ENCODE measurements around the gene FRMD1.

FRMD1 gene

GRCh38 chr6:168116438-168116974, 37.5 kb upstream of the FRMD1 start:
- no peaks in the 10 kb centered on the region for H3K9me3 ChIP-seq (ENCODE audit: low read depth, low read length)
- TF ChIP-seq EZH2 (IDR thresholded peaks at IDR 0.05) (no peak), POLR2AphosphoS5 (IDR thresholded peaks at IDR 0.05; ENCODE audit: borderline replicate concordance, low read depth, low read length) (no peak), FOXP2 (optimal IDR thresholded peaks at IDR 0.05; ENCODE audit: control extremely low read depth, extremely low read length, insufficient read depth) (no peak)
- H3K9ac ChIP-seq (ENCODE audit: insufficient read length): no peak overlapping the region

DNA sequence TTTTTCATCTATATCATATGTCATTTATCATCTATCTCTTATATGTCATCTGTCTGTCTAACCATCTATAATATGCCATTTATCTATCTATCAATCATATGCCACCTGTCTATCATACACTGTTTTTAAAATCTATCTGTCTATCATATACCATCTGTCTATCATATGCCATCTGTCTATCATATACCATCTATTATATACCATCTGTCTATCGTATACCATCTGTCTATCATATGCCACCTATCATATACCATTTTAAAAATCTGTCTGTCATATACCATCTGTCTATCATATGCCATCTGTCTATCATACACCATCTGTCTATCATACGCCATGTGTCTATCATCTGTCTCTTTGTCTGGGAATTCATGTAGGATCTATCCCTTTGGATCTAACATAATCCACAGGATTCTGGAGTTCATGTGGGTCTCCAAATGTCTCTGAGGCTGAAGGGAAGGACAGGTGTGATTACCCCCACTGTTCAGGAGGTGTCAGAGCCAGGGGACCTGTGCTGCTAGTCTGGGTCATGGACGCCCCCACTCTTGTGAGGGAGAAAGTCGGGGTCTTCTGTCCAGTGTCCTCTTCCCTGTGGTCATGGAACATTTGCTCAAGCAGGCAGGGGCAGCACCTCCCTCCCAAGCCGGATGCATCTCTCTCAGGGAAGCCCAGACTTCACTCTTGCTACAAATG, 36.9 kb upstream of the FRMD1 start:
- Histone ChIP-seq H3K27ac (no peak overlapping the region), H3K9me3 (ENCODE audit: low read depth, low read length) (no peaks in the 10 kb centered on the region), H3K36me3 (ENCODE audit: insufficient read depth, low read length) (no peaks in the 10 kb centered on the region), H3K9ac (ENCODE audit: insufficient read length) (no peak overlapping the region), H3K4me3 (no peak overlapping the region)
- no peak for DNase-seq (ENCODE audit: low read depth, low spot score)
- TF ChIP-seq EZH2 (IDR thresholded peaks at IDR 0.05): no peak
- TF ChIP-seq FOXP2 (optimal IDR thresholded peaks at IDR 0.05; ENCODE audit: control extremely low read depth, extremely low read length, insufficient read depth): no peak
- no peak for TF ChIP-seq POLR2AphosphoS5 (IDR thresholded peaks at IDR 0.05; ENCODE audit: borderline replicate concordance, low read depth, low read length)

More at GRCh38 chr6:168116438-168116974, 37.5 kb upstream of the FRMD1 start:
- Histone ChIP-seq H3K36me3 (ENCODE audit: insufficient read depth, low read length) (no peaks in the 10 kb centered on the region), H3K4me3 (no peak overlapping the region), H3K27ac (no peak overlapping the region)
- DNase-seq (ENCODE audit: low read depth, low spot score): no peak

GRCh38 chr6:168113226-168113625, 34.2 kb upstream of the FRMD1 start:
- no peaks in the 10 kb centered on the region for H3K36me3 ChIP-seq (ENCODE audit: insufficient read depth, low read length)
- H3K9ac ChIP-seq (ENCODE audit: insufficient read length): no peak overlapping the region
- H3K4me3 ChIP-seq: no peak overlapping the region
- H3K27ac ChIP-seq: no peak overlapping the region
- DNase-seq (ENCODE audit: low read depth, low spot score): no peak
- H3K9me3 ChIP-seq (ENCODE audit: low read depth, low read length): no peaks in the 10 kb centered on the region
- TF ChIP-seq EZH2 (IDR thresholded peaks at IDR 0.05) (no peak), POLR2AphosphoS5 (IDR thresholded peaks at IDR 0.05; ENCODE audit: borderline replicate concordance, low read depth, low read length) (no peak), FOXP2 (optimal IDR thresholded peaks at IDR 0.05; ENCODE audit: control extremely low read depth, extremely low read length, insufficient read depth) (no peak)

GRCh38 chr6:168111911-168112310, 32.9 kb upstream of the FRMD1 start:
- no peak for DNase-seq (ENCODE audit: low read depth, low spot score)
- no peaks in the 10 kb centered on the region for H3K9me3 ChIP-seq (ENCODE audit: low read depth, low read length)
- H3K27ac ChIP-seq: no peak overlapping the region
- no peaks in the 10 kb centered on the region for H3K36me3 ChIP-seq (ENCODE audit: insufficient read depth, low read length)
- H3K9ac ChIP-seq (ENCODE audit: insufficient read length): no peak overlapping the region
- TF ChIP-seq FOXP2 (optimal IDR thresholded peaks at IDR 0.05; ENCODE audit: control extremely low read depth, extremely low read length, insufficient read depth) (no peak), POLR2AphosphoS5 (IDR thresholded peaks at IDR 0.05; ENCODE audit: borderline replicate concordance, low read depth, low read length) (no peak), EZH2 (IDR thresholded peaks at IDR 0.05) (no peak)
- no peak overlapping the region for H3K4me3 ChIP-seq

DNA sequence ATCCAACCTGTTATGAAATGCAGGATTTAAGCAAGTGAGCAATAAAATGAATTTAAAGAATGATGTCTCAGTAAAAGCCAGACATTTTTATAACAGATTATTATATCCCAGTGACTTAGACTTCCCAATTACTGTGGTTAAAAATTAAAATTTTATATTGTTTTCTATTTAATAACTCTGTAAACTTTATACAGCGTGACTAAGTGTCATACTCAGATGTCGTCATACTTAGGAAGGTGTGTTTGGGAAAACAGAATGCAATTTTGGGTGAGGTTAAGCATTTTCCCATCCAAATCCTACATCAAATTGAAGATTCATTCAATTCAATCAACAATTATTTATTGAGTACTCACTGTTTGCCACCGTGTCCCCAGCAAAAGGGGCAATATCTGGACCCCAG, 31.4 kb upstream of the FRMD1 start:
- Histone ChIP-seq H3K36me3 (ENCODE audit: insufficient read depth, low read length) (no peaks in the 10 kb centered on the region), H3K9ac (ENCODE audit: insufficient read length) (no peak overlapping the region), H3K4me3 (no peak overlapping the region), H3K27ac (no peak overlapping the region), H3K9me3 (ENCODE audit: low read depth, low read length) (no peaks in the 10 kb centered on the region)
- TF ChIP-seq EZH2 (IDR thresholded peaks at IDR 0.05) (no peak), POLR2AphosphoS5 (IDR thresholded peaks at IDR 0.05; ENCODE audit: borderline replicate concordance, low read depth, low read length) (no peak)
- DNase-seq (ENCODE audit: low read depth, low spot score): no peak

GRCh38 chr6:168109171-168109570, 30.2 kb upstream of the FRMD1 start:
- Histone ChIP-seq H3K36me3 (ENCODE audit: insufficient read depth, low read length) (no peaks in the 10 kb centered on the region), H3K27ac (no peak overlapping the region), H3K9ac (ENCODE audit: insufficient read length) (no peak overlapping the region), H3K9me3 (ENCODE audit: low read depth, low read length) (no peaks in the 10 kb centered on the region), H3K4me3 (no peak overlapping the region)
- no peak for DNase-seq (ENCODE audit: low read depth, low spot score)
- no peak for TF ChIP-seq EZH2 (IDR thresholded peaks at IDR 0.05)
- TF ChIP-seq POLR2AphosphoS5 (IDR thresholded peaks at IDR 0.05; ENCODE audit: borderline replicate concordance, low read depth, low read length): no peak
- TF ChIP-seq FOXP2 (optimal IDR thresholded peaks at IDR 0.05; ENCODE audit: control extremely low read depth, extremely low read length, insufficient read depth): no peak

- no peak overlapping the region for H3K9ac ChIP-seq (ENCODE audit: insufficient read length)
- no peak for TF ChIP-seq POLR2AphosphoS5 (IDR thresholded peaks at IDR 0.05; ENCODE audit: borderline replicate concordance, low read depth, low read length)
- no peak for TF ChIP-seq FOXP2 (optimal IDR thresholded peaks at IDR 0.05; ENCODE audit: control extremely low read depth, extremely low read length, insufficient read depth)
- TF ChIP-seq EZH2 (IDR thresholded peaks at IDR 0.05): no peak
- no peak for DNase-seq (ENCODE audit: low read depth, low spot score)
- H3K36me3 ChIP-seq (ENCODE audit: insufficient read depth, low read length): no peaks in the 10 kb centered on the region
- no peak overlapping the region for H3K4me3 ChIP-seq
- H3K9me3 ChIP-seq (ENCODE audit: low read depth, low read length): no peaks in the 10 kb centered on the region
- H3K27ac ChIP-seq: no peak overlapping the region
These were observed 28.4 kb upstream of the FRMD1 start for GRCh38 chr6:168107191-168107983.

GRCh38 chr6:168106633-168107005, 27.6 kb upstream of the FRMD1 start:
- no peaks in the 10 kb centered on the region for H3K36me3 ChIP-seq (ENCODE audit: insufficient read depth, low read length)
- no peak overlapping the region for H3K9ac ChIP-seq (ENCODE audit: insufficient read length)
- DNase-seq (ENCODE audit: low read depth, low spot score): no peak
- no peaks in the 10 kb centered on the region for H3K9me3 ChIP-seq (ENCODE audit: low read depth, low read length)
- no peak overlapping the region for H3K4me3 ChIP-seq
- no peak overlapping the region for H3K27ac ChIP-seq
- TF ChIP-seq EZH2 (IDR thresholded peaks at IDR 0.05) (no peak), FOXP2 (optimal IDR thresholded peaks at IDR 0.05; ENCODE audit: control extremely low read depth, extremely low read length, insufficient read depth) (no peak), POLR2AphosphoS5 (IDR thresholded peaks at IDR 0.05; ENCODE audit: borderline replicate concordance, low read depth, low read length) (no peak)
